A673 (cell line): ENCODE results near the gene SERPINH1. TPM values are rescaled to one million over a fixed set of nuclear protein-coding genes. Genes with fewer than 3 reads are reported as not detected.

Source experiments
- BruUV-seq: library from RNA; stranded (reverse); fragments of 400-500 nt; replicated peaks from 2 replicates; lab custom pipeline; 2021; lab: Mats Ljungman, UMichigan
- CTCF ChIA-PET: fragments of 300-600 bp; sonication (Branson Sonifier 250); formaldehyde crosslinking; loops from one replicate; lab custom pipeline; 2022; ENCODE audit warnings: antibody characterized with exemption; lab: Charles Lee
- POLR2A ChIA-PET: fragments of 300-600 bp; sonication (Branson Sonifier 250); formaldehyde crosslinking; loops from one replicate; lab custom pipeline; 2022; ENCODE audit warnings: antibody characterized with exemption; ENCODE audit not compliant: low non-redundant PET; lab: Charles Lee
- DNase-seq: peaks from one replicate; pipeline ENCODE4 v3.0.0-alpha.2; 2015; ENCODE audit warnings: low spot score
- H3K27ac ChIP-seq: fragments of 200-600 bp; sonication (generic); 2 replicates; pipeline ENCODE4 v1.5.1; 2016; ENCODE audit warnings: mixed run types, low read depth, mild to moderate bottlenecking, mixed read lengths, antibody characterized with exemption, low read length; ENCODE audit not compliant: poor library complexity, severe bottlenecking
- H3K27me3 ChIP-seq: fragments of 200-600 bp; sonication (generic); replicated peaks from 2 replicates; pipeline ENCODE4 v1.6.1; 2017; ENCODE audit warnings: mixed run types, low read depth, mild to moderate bottlenecking, mixed read lengths, antibody characterized with exemption, low read length; ENCODE audit not compliant: insufficient read depth, poor library complexity
- H3K36me3 ChIP-seq: fragments of 200-600 bp; sonication (generic); 2 replicates; pipeline ENCODE4 v1.6.1; 2016; ENCODE audit warnings: mixed run types, mild to moderate bottlenecking, mixed read lengths, antibody characterized with exemption, low read length; ENCODE audit not compliant: insufficient read depth, poor library complexity, severe bottlenecking
- H3K4me1 ChIP-seq: fragments of 200-600 bp; sonication (generic); 2 replicates; pipeline ENCODE4 v1.6.1; 2017; ENCODE audit warnings: mixed run types, mild to moderate bottlenecking, mixed read lengths, antibody characterized with exemption, low read length; ENCODE audit not compliant: insufficient read depth, poor library complexity, severe bottlenecking
- H3K4me3 ChIP-seq: fragments of 200-600 bp; sonication (generic); 2 replicates; pipeline ENCODE4 v1.5.1; 2016; ENCODE audit warnings: low read depth, mixed run types, mild to moderate bottlenecking, mixed read lengths, low read length; ENCODE audit not compliant: poor library complexity, severe bottlenecking
- H3K9me3 ChIP-seq: fragments of 200-600 bp; sonication (generic); 2 replicates; pipeline ENCODE4 v1.6.1; 2016; ENCODE audit warnings: mixed run types, low read depth, mild to moderate bottlenecking, mixed read lengths, antibody characterized with exemption, low read length; ENCODE audit not compliant: poor library complexity, severe bottlenecking
- CTCF ChIP-seq: fragments of 300-800, 200-600 bp; sonication (generic); conservative IDR thresholded peaks from 2 replicates; pipeline ENCODE4 v1.5.1; 2017; ENCODE audit warnings: low read depth, mild to moderate bottlenecking, antibody characterized with exemption, low read length, moderate library complexity, mixed read lengths
- EZH2 ChIP-seq: fragments of 200-600 bp; sonication (generic); IDR thresholded peaks from 2 replicates; pipeline ENCODE4 v1.6.1; 2017; ENCODE audit warnings: borderline replicate concordance, low read depth, mild to moderate bottlenecking, mixed read lengths, antibody characterized with exemption, low read length; ENCODE audit not compliant: poor library complexity, severe bottlenecking
- intact Hi-C: fragments of 100-400 bp; cut with micrococcal nuclease; formaldehyde crosslinking; loops from one replicate; pipeline ENCODE4 v1.10.0; 2022; ENCODE audit not compliant: unreplicated experiment
- total RNA-seq: library from RNA; stranded (reverse); gene quantifications from 2 replicates; pipeline ENCODE4 v1.2.3, GENCODE V29; 2021

SERPINH1 gene
- total RNA-seq, 1 experiment from 2014 or later: 268 TPM

GRCh38 chr11:75516140-75516539, 45.9 kb upstream of the SERPINH1 start:
- H3K4me3 ChIP-seq: no peak overlapping the region
- H3K27me3 ChIP-seq: no peaks in the 10 kb centered on the region
- no TSS peak for BruUV-seq
- H3K4me1 ChIP-seq: no peaks in the 10 kb centered on the region
- no peaks in the 10 kb centered on the region for H3K9me3 ChIP-seq
- no peak for DNase-seq
- no peak overlapping the region for H3K27ac ChIP-seq
- H3K36me3 ChIP-seq: no peaks in the 10 kb centered on the region
- ChIA-PET CTCF (no interaction called here), POLR2A (no interaction called here)
- TF ChIP-seq CTCF (no peak), EZH2 (no peak)
- intact Hi-C loops: no loop called here

GRCh38 chr11:75516886-75517285, 45.2 kb upstream of the SERPINH1 start:
- no peak for DNase-seq
- Histone ChIP-seq H3K9me3 (no peaks in the 10 kb centered on the region), H3K4me3 (no peak overlapping the region), H3K27ac (no peak overlapping the region), H3K4me1 (no peaks in the 10 kb centered on the region), H3K36me3 (no peaks in the 10 kb centered on the region), H3K27me3 (no peaks in the 10 kb centered on the region)
- BruUV-seq: no TSS peak
- no peak for TF ChIP-seq CTCF
- TF ChIP-seq EZH2: no peak
- ChIA-PET CTCF (no interaction called here), POLR2A (no interaction called here)
- intact Hi-C loops: no loop called here

- ChIA-PET POLR2A (interaction anchor here (0.6 kb wide), 1 partner anchor 58 kb away, joined by 4 read pairs; no protein-coding TSS in a partner anchor), CTCF (interaction anchor here (0.7 kb wide), 1 partner anchor 63 kb away, joined by 3 read pairs; no protein-coding TSS in a partner anchor)
- H3K27me3 ChIP-seq: no peaks in the 10 kb centered on the region
- TF ChIP-seq EZH2 (no peak), CTCF (no peak)
- no peak for DNase-seq
- no TSS peak for BruUV-seq
- intact Hi-C loops: no loop called here
- no peak overlapping the region for H3K4me3 ChIP-seq
- no peaks in the 10 kb centered on the region for H3K4me1 ChIP-seq
- H3K27ac ChIP-seq: no peak overlapping the region
- H3K36me3 ChIP-seq: no peaks in the 10 kb centered on the region
- no peaks in the 10 kb centered on the region for H3K9me3 ChIP-seq
Observed at GRCh38 chr11:75518204-75518549, 43.9 kb upstream of the SERPINH1 start.
